ENCODE data around the gene ITPK1.
"Not testable (repeated sequence)": the region's sequence is repeated elsewhere in the genome, so short reads cannot be mapped to it uniquely, and the experiment has no call there.

ITPK1 gene

DNA sequence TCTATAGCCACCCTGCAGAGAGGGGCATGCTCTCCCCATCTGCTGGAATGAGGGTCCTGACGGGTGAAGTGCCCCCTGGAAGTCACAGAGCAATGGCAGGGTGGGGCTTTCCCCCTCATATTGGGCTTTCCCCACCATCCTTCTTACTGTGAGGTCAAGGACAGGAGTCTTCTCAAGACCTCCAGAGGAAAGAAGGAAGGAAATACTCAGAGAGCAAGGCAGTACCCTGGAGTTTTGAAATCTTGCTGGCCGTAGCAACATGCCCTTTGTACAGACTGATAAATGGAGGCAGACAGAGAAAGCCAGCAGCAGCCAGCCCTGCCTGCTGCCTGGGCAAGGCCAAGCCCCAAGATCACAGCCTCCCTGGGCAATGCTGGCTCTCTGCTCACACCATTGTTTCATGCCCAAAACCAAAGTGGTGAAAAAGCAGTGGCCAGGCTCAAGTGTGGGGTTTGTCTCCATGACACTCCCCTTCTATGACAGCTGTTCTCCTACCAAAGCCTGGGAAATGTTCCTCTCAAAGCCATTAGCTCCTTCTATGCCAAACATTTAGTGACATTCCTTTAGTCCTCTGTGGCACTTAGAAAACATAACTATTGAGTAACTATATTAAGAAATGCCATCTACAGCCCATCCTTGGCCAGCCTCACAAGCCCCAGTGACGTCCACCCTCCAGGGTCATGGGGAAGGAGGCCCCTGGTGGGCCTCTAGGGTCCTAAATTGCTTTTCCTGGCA is 13.2 kb upstream of the ITPK1 start:
- DNase-seq: no peak

DNA sequence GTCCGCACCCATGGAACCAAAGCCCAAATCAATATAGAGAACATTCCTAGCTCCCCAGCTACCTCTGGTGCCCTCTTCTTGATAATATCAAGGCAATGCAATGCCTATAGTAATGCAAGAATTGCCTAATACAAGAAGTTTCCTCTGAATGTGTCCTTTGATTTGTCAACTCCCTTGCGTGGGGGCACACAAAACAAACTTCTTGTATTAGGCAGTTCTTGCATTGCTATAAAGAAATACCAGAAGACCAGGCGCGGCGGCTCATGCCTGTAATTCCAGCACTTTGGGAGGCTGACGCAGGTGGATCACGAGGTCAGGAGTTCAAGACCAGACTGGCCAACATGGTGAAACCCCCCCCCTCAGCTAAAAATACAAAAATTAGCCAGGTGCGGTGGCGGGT is 10.4 kb upstream of the ITPK1 start:
- DNase-seq: no peak

DNA sequence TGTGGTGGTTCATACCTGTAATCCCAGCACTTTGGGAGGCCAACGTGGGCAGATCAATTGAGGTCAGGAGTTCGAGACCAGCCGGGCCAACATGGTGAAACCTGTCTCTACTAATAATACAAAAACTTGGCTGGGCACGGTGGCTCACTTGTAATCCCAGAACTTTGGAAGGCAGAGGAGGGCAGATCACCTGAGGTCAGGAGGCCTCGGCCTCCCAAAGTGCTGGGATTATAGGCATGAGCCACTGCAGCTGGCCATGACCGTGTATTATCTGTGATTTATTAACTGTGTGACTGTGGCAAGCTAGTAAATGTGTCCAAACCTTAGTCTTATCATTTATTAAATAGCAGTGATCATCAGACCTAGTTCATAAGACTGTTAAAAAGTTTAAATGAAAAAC is 7.1 kb upstream of the ITPK1 start:
- no peak for DNase-seq

GRCh38 chr14:93121030-93121834 is 5.5 kb upstream of the ITPK1 start:
- DNase-seq: no peak

DNA sequence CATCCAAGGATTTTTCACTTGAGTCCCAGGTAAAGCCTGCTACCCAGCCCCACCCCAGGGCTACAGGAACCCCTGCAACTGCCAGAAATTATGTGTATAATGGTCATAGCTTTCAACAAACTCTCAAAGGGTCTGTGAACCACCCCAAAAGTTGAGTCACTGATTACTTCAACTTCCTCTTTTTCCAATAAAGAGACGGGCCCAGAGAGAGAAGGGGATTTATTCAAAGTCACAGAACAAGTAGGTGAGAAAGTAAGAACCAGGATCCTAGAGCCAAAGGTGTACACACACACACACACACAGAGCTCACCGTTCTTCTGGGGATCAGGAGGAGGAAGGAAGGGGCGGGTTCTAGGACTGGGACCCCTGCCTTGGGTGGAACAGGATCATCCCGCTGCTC is 4.8 kb upstream of the ITPK1 start:
- no peak for DNase-seq

DNA sequence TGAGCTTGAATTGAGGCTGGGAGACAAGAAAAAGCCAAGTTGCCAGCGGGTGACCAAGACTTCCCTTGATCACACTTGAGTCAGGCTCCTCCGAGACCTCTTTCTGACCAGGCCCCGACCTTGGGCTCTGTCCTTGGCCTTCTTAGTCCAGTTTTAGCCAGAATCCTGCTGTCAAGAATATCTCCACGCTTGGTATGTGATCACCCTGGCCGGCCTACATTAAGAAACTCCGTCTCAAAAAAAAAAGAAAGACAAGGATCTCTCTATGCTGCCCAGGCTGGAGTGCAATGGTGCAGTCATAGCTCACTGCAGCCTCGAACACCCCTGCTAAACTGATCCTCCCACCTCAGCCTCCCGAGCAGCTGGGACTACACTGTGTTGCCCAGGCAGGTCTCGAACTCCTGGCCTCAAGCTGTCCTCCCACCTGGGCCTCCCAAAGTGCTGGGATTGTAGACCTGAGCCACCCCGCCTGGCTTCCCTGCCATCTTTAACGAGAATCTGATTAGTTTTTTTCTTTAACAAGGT is 1.0 kb upstream of the ITPK1 start:
- peak; percentile 23 for DNase-seq

DNA sequence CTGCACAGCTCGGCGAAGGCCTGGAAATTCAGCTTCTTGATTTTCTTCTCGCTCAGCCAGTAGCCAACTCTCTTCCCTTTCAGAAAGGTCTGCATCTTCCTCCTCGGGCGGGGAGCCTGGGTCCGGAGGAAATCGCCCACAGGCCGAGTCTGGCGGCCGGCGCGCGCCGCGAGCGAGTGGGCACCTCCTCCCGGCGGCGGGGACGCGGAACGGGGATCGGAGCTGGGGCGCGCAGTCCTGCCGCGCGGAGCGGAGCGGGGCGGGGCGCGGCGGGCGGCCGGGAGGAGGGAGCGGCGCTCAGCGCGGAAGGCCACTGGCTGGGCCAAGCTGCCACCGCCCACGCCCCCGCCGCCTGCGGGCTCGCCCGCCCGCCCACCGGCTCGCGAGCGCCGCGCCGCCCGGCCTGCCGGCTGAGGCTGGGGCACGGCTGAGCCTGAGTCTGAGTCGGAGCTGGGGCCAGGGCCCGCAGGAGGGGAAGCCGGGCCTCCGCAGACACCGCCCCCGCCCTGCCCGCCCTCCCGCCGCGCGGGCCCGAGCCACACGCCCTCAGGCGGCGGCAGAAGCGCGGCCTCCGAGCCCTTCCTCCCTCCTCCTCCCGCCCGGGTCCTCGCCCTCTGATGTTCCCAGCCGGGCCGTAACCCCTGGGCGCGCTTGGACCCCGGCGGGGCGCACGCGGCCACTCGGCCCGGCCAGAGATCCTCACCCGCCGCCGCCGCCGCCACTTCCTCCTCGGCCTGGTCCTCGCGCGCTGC is 480 bp downstream of the ITPK1 start:
- peak; percentile 92 for DNase-seq

- peak; percentile 55 for DNase-seq
Observed at GRCh38 chr14:93114713-93115068, 1.0 kb downstream of the ITPK1 start.

- peak; percentile 38 for DNase-seq
Observed at GRCh38 chr14:93114068-93114710, 1.5 kb downstream of the ITPK1 start.

- DNase-seq: no peak
Observed at GRCh38 chr14:93113678-93114067, 2.1 kb downstream of the ITPK1 start.

DNA sequence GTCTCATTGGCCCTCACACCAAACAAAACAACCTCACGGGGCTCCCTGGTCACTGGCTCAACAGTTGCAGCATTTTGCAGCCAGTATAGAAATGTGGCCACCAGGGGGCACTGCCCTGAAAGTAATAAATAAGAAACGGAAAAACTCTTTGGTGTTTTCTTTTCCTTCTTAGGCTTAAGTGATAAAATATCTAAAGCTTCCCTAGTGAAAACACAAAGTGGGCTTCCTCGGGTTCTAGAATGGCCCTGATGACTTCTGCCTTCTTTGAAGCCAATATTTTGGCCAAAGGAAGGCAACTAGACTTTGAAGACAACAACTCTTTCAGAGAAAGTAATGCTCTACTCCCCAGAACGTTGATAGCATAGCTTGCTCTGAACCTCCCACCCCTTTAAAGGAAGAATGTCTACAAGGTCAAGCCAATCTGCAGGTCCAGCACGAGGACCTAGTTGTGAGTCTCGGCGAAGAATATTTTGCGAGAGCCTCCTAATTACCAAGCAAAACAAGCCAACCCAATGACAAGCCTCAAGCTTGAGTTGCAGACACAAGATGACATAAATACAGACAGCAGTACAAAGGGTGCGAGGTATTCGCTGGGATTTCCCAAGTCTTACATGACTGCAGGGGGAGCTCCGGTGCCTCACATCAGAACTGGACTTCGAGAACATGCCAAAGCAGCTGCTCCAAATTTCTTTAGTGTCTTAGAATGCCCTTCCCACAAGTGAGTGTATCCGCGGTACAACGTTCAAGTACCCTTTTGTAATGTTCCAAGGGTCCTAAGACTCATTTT is 2.6 kb downstream of the ITPK1 start:
- peak; percentile 85 for DNase-seq

- DNase-seq: not testable (repeated sequence)
Observed at GRCh38 chr14:93111541-93111940, 4.2 kb downstream of the ITPK1 start.

DNA sequence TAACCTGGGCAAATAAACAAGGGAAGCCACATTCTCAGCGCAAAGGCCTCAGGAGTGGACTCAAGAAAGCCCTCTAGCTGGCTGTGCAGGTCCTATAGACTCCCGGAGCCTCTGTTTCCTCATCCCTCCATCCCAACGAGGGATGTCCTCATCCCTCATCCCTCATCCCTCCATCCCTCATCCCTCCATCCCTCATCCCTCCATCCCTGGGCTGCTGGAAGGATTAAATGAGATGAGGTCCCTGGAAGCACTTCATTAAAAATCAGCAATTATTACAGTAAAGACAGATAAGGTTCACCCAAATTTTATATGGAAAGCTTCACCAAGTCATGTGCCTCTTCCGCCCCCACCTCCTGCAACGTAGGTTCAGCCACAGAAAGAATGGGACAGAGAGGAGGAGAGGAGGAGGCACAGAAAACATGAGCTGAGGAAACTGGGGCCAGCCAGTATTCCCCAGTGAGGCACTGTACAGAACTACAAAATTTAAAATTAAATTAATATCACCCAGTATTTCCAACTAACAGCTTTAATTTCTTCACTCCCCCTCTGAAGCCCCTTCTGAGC is 4.8 kb downstream of the ITPK1 start:
- no peak for DNase-seq

DNA sequence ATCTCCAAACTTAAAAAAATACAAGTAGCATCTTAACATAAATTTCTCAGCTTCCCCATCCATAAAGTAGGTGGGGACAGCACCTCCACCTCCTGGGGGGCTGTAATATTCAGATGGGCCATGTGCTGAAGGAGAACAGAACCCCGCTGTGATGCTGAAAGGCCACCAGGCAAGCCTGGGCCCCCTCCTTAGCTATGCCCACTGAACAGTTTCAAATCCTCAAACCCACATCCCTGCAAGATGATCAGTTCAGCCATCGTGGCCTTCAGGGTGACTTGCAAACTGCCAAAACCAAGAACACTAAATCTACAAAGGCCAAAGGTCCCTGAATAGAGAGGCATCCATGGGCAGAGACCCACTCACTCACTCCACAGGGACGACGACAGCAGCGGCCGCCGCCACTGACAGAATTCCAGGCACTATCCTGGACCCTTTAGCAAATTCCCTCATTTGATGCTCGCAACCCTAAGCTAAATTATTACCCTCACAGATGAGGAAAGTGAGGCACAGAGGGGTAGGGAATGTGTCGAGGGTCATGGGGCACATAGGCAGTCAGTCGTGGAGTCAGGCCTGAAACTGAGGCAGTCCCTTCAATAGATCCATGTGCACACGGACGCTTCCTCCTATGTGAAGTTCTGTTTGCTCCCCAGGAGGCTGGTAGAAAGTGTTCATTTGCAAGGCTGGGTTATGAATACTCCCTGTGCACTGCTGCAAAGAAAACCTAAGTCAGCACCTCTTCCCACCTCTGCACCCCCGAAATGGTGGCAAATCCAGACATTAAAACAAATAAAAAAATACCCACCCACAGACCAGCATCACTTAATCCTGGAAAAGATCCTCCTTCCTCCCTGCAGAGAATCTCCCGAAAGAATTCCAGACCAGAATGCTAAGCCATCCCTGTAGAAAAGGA is 5.9 kb downstream of the ITPK1 start:
- DNase-seq: no peak

- no peak for DNase-seq
Observed at GRCh38 chr14:93108105-93108504, 7.6 kb downstream of the ITPK1 start.

- no peak for DNase-seq
Observed at GRCh38 chr14:93107453-93107852, 8.3 kb downstream of the ITPK1 start.

GRCh38 chr14:93106541-93107156 is 9.1 kb downstream of the ITPK1 start:
- no peak for DNase-seq

DNA sequence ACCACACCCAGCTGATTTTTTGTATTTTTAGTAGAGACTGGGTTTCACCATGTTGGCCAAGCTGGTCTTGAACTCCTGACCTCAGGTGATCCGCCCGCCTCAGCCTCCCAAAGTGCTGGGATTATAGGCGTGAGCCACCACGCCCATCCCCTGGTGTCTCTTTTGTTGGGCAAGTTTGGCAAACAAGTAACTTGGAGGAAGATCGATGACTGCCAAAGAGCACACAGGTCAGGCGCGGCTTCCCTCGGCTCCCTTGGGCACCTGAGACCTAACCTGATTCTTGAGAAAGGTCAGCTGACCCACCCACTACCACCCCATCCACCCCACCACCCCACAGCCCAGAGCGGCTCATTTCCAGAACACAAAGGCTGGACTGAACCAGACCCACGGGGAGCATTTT is 9.9 kb downstream of the ITPK1 start:
- not testable (repeated sequence) for DNase-seq

- DNase-seq: no peak
Observed at GRCh38 chr14:93105362-93105761, 10.4 kb downstream of the ITPK1 start.

DNA sequence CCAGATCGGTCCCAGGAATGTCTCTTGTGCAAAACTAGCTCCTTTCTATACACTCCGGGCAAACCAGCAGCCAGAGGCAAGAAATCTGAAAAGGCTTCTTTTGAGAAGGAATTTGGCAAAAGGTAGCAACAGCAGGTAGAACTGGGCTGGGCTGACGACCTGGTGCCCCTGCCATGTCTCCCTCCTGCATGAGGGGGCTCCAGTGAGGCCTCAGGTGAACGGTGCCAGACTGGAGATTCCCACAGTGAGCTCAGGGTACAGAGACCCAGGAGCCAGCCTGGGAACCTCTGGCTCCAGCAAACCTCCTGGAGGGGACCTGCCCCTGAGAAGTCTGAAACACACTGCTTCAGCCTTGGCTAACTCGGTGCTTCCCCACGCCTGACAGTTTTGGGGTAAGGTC is 10.8 kb downstream of the ITPK1 start:
- DNase-seq: no peak
